WTC11 (cell line): ENCODE measurements around the gene RBMS2.
"Not testable (repeated sequence)": the region's sequence is repeated elsewhere in the genome, so short reads cannot be mapped to it uniquely, and the experiment has no call there.

Source experiments
- CTCF ChIP-seq: fragments of 200-600 bp; IDR thresholded peaks from 2 replicates; pipeline ENCODE4 v1.8.0; 2022; ENCODE audit warnings: antibody characterized with exemption
- USF1 ChIP-seq: sonication (generic); formaldehyde crosslinking; IDR thresholded peaks from 2 replicates; pipeline ENCODE4 v1.8.0; 2022; ENCODE audit warnings: mild to moderate bottlenecking, missing genetic modification reagents

GRCh38 chr12:56498126-56498902 is 23.3 kb upstream of the RBMS2 start:
- TF ChIP-seq CTCF; USF1 (CRISPR knock-in tag): not testable (repeated sequence)
